Measurements from ENCODE around the gene POLR1G. TPM values are rescaled to one million over a fixed set of nuclear protein-coding genes. Genes with fewer than 3 reads are reported as not detected.

Gene POLR1G
- total RNA-seq, 2 donors from 2014 or later, result 13.2 to 16.0 TPM

- Histone ChIP-seq H3K4me1 (ENCODE audit: control insufficient read depth, insufficient read depth, low read length) (no peaks in the 10 kb centered on the region), H3K9ac (ENCODE audit: extremely low read depth, low read length, poor library complexity, severe bottlenecking) (no peak overlapping the region), H3K4me3 (ENCODE audit: low read length) (no peak overlapping the region), H3K9me3 (ENCODE audit: control insufficient read depth, low read length) (no peaks in the 10 kb centered on the region), H3K36me3 (ENCODE audit: control insufficient read depth, insufficient read depth, low read length) (peaks cover 35% of the 10 kb centered on the region), H3K27me3 (ENCODE audit: control insufficient read depth, insufficient read depth, low read length, poor library complexity, severe bottlenecking) (no peaks in the 10 kb centered on the region), H3K27ac (ENCODE audit: low read depth, low read length) (no peak overlapping the region)
- 92 to 94% methylated on average over 2 to 6 of the region's 6 CpGs for WGBS, 2 experiments (ENCODE audit: insufficient coverage in 1 of 2, insufficient read length in 1 of 2)
- Mint-ChIP-seq H3K36me3 (ENCODE audit: low read depth) (peaks cover 61% of the 10 kb centered on the region), H3K27ac (peak overlapping the region; percentile 31), H3K27me3 (ENCODE audit: insufficient read depth) (no peaks in the 10 kb centered on the region), H3K9me3 (no peaks in the 10 kb centered on the region), H3K4me3 (no peak overlapping the region), H3K4me1 (no peaks in the 10 kb centered on the region)
- no peak for TF ChIP-seq CTCF (conservative IDR thresholded peaks at IDR 0.05)
- no peak for DNase-seq
Observed at GRCh38 chr19:45413497-45413896, 7.1 kb downstream of the POLR1G start.

GRCh38 chr19:45414468-45414867, 8.0 kb downstream of the POLR1G start:
- Histone ChIP-seq H3K4me3 (ENCODE audit: low read length) (no peak overlapping the region), H3K27me3 (ENCODE audit: control insufficient read depth, insufficient read depth, low read length, poor library complexity, severe bottlenecking) (no peaks in the 10 kb centered on the region), H3K27ac (ENCODE audit: low read depth, low read length) (no peak overlapping the region), H3K9me3 (ENCODE audit: control insufficient read depth, low read length) (no peaks in the 10 kb centered on the region), H3K4me1 (ENCODE audit: control insufficient read depth, insufficient read depth, low read length) (no peaks in the 10 kb centered on the region), H3K36me3 (ENCODE audit: control insufficient read depth, insufficient read depth, low read length) (peaks cover 30% of the 10 kb centered on the region), H3K9ac (ENCODE audit: extremely low read depth, low read length, poor library complexity, severe bottlenecking) (no peak overlapping the region)
- Mint-ChIP-seq H3K36me3 (ENCODE audit: low read depth) (peaks cover 58% of the 10 kb centered on the region), H3K27ac (no peak overlapping the region), H3K4me3 (no peak overlapping the region), H3K4me1 (no peaks in the 10 kb centered on the region), H3K9me3 (no peaks in the 10 kb centered on the region), H3K27me3 (ENCODE audit: insufficient read depth) (no peaks in the 10 kb centered on the region)
- WGBS, 2 experiments (ENCODE audit: insufficient coverage in 1 of 2, insufficient read length in 1 of 2), result 93 to 100% methylated on average over 7 to 8 of the region's 8 CpGs
- DNase-seq, result no peak
- TF ChIP-seq CTCF (conservative IDR thresholded peaks at IDR 0.05), result no peak

- no peaks in the 10 kb centered on the region for H3K9me3 ChIP-seq (ENCODE audit: control insufficient read depth, low read length)
- no peak overlapping the region for H3K27ac ChIP-seq (ENCODE audit: low read depth, low read length)
- Mint-ChIP-seq H3K27me3 (ENCODE audit: insufficient read depth) (no peaks in the 10 kb centered on the region), H3K4me3 (no peak overlapping the region), H3K9me3 (no peaks in the 10 kb centered on the region), H3K36me3 (ENCODE audit: low read depth) (peaks cover 58% of the 10 kb centered on the region), H3K27ac (no peak overlapping the region), H3K4me1 (peaks cover 6% of the 10 kb centered on the region)
- WGBS, 2 experiments (ENCODE audit: insufficient coverage in 1 of 2, insufficient read length in 1 of 2), result 89 to 92% methylated on average over 3 to 4 of the region's 4 CpGs
- DNase-seq, result peak; percentile 72
- no peak for TF ChIP-seq CTCF (conservative IDR thresholded peaks at IDR 0.05)
- peaks cover 21% of the 10 kb centered on the region for H3K36me3 ChIP-seq (ENCODE audit: control insufficient read depth, insufficient read depth, low read length)
- no peaks in the 10 kb centered on the region for H3K4me1 ChIP-seq (ENCODE audit: control insufficient read depth, insufficient read depth, low read length)
- no peaks in the 10 kb centered on the region for H3K27me3 ChIP-seq (ENCODE audit: control insufficient read depth, insufficient read depth, low read length, poor library complexity, severe bottlenecking)
- H3K4me3 ChIP-seq (ENCODE audit: low read length), result no peak overlapping the region
- no peak overlapping the region for H3K9ac ChIP-seq (ENCODE audit: extremely low read depth, low read length, poor library complexity, severe bottlenecking)
Observed at GRCh38 chr19:45417151-45417550, 10.7 kb downstream of the POLR1G start.

All from endodermal cell (in vitro differentiated cells).